ENCODE measurements around the gene DMRTB1.

Gene DMRTB1

GRCh38 chr1:53485478-53486394 is 26.5 kb downstream of the DMRTB1 start:
- peak; percentile 50 for DNase-seq (ENCODE audit: low spot score)

GRCh38 chr1:53486395-53487026 is 27.3 kb downstream of the DMRTB1 start:
- DNase-seq (ENCODE audit: low spot score) = no peak

DNA sequence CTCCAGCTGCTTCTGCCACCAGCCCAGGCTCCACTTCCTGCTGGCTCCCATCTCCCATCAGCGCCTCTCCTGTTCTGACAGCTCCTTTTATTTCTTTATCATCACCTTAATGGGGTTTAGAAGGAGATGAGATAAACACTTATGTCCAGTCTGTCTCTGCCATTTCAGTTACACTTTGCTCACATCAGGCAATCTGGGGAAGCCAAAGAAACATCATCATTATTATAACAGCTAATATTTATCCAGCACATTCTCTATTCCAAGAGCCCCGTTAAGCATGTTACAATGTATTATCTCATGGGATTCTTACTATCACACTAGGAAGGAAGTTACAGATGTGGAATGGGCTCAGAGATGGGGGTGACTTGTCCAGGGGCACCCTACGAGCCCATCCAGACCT is 31.2 kb downstream of the DMRTB1 start:
- DNase-seq (ENCODE audit: low spot score) = no peak

- no peak for DNase-seq (ENCODE audit: low spot score)
These were observed 36.6 kb downstream of the DMRTB1 start for GRCh38 chr1:53495633-53496345.

DNA sequence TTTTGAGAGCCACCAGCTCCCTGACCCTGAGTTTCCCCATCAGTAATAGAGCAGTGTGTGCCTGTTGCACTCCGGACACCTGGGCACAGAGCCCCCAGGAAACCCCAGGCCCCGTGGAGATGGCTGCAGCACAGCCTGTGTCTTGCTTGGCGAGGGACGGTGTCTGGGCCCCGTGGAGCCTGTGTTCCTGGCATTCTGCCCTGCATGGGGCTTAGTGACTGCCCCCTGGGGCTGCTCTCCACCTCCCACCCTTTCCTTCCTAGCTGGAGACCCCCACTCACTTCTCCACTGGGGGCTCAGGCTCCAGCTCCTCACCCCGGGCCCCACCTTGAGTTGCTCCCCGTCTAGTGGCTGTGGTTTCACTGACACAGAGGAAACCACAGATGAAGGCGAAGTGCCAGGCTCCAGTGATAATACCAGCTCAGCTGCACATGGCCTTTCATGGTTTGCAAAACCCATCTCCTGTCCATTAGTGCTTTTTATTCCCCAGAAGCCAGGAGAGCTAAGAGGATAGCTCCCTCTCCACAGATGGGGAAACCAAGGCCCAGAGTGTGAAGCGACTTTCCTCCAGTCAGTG is 39.4 kb downstream of the DMRTB1 start:
- DNase-seq (ENCODE audit: low spot score) = no peak

- DNase-seq (ENCODE audit: low spot score) = no peak
These were observed 40.3 kb downstream of the DMRTB1 start for GRCh38 chr1:53499257-53500203.

- DNase-seq (ENCODE audit: low spot score) = no peak
These were observed 41.2 kb downstream of the DMRTB1 start for GRCh38 chr1:53500204-53501064.

DNA sequence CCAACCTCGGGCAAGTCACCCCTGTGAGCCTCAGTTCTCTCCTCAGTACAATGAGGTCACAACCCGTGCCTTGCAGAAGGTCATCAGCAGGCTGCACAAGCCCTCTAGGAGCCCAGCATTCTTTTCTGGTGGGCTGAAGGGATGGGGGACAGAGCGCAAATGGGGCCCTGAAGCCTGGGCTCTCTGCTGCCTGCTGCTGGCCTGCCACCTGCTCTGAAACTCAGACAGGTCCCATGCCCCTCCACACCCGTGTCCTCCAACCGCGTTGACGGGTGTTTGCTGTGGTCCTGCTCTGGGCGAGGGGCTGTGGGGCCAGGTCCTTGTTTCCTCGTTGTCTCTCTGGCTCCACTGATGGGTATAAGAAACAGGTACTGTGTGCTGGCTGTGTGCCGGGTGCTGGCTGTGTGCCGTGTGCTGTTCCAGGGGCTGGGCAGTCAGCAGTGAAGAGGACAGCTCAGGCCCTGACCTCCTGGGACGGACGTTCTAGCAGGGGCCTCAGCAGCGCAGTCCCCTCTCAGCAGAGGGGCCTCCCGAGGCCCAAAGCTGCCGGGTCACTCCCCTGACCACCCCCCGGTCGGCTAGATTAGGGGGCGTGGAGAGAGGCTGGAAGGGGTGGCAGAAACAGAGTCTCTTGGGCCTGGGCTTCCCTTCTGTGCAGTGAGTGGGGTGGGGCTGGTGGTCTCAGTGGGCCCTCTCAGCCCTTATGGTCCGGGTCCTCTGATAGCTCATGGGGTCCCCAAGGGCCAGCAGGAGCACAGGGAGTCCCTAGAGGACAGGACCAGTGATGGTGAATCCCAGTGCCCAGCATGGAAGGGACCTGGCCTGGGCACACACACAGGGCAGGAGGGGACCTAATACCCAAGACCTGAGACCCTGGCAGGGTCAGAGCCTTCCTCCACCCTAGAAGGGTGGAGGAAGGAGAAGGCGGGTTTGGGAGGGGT is 42.1 kb downstream of the DMRTB1 start:
- DNase-seq (ENCODE audit: low spot score) = no peak

DNA sequence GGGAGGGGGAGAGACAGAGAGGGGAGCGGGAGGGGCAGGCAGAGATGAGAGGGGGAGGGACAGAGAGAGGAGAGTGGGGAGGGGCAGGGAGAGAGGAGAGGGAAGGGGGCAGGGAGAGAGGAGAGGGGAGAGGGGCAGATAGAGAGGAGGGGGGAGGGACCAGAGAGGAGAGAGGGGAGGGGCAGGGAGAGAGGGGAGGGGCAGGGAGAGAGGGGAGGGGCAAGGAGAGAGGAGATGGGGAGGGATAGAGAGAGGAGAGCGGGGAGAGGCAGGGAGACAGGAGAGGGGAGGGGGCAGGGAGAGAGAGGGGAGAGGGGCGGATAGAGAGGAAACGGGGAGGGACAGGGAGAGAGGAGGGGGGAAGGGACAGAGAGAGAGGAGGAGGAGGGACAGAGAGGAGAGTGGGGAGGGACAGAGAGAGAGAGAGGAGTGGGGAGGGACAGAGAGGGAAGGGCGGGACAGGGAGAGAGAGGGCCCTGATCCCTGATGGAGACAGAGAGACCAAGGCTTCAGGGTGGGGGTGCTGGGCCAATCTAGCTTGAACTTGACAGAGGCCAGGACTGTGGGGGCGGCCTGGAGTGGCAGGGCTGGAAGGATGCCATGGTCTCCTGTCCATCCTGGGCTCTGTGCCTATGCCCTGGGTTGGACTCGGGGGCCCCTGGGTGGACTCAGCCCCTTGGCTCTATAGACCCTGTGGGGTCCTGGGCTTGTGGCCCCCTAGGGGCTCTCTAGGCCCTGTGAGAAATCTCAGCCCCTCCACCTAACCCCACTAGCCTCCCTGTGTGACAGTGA is 43.6 kb downstream of the DMRTB1 start:
- no peak for DNase-seq (ENCODE audit: low spot score)

- DNase-seq (ENCODE audit: low spot score) = no peak
These were observed 44.4 kb downstream of the DMRTB1 start for GRCh38 chr1:53503433-53504217.

DNA sequence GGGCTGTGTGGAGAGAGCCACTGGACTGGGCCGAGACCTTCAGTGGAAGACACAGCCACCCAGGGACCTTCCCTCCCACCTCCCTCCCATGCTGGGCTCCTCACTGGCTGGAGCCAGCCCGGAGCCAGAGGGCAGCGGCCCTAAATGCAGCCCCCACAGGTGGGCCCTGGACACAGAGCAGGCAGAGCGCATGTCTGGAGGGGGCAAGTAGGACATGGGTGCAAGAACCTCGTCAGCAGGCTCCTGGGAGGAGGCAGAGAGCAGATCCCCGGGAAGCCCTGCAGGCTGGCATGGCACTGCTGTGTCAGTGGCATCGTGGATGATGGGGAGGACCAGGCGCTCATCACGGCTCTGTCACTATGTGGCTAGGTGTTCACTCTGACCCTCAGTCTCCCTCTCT is 45.7 kb downstream of the DMRTB1 start:
- DNase-seq (ENCODE audit: low spot score) = no peak

DNA sequence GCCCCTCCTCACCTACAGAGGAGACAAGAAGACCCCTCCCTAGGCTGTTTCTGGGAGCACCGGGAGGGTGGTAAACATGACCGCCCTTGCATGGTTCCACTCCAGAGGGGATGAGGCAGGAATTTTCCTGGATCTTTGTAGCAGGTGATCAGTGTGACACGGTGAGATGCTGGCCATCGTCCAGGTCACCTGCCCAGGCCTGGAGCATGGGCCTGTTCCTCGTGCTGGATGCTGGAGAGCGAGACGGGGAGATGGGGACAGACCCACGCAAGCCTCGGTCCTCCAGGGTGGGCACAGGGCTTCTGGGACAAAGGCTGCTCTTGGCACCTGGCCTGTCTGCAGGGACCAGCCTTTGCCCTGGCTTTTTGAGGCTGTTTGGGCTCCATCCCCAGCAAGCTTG is 46.2 kb downstream of the DMRTB1 start:
- no peak for DNase-seq (ENCODE audit: low spot score)

GRCh38 chr1:53505891-53506290 is 46.7 kb downstream of the DMRTB1 start:
- no peak for DNase-seq (ENCODE audit: low spot score)

DNA sequence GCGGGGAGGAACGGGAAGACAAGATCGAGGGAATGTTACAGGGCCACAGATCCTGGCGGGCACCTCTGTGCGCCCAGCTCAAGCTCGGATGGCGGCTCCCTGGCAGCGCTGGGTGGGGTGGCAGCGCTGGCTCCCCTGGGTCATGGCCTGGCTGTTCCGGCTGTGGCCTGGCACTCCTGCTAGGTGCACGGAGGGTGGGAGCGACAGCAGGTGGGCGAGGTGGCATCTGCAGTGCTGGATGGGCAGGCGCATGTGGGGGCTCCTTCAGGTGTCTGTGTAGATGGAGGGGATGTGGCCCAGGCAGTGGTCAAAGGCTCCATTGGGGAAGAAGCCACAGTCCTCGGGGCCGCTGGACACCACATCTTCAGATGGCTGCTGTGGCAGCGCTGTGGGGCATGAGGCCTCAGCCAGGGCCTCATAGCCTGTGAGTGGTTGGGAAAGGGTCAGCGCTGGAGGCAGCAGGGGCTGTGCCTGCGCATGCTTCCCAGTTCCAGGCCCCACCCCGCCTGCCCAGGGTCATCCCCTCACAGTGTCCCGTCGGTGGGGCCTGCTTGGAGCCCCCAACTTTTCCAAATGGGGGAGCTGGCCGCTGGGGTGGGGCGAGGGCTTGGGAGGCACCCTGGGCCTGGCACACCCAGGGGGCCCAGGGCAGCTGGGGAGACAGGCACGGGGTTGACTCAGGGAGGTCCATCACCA is 47.3 kb downstream of the DMRTB1 start:
- no peak for DNase-seq (ENCODE audit: low spot score)

- DNase-seq (ENCODE audit: low spot score) = no peak
These were observed 48.1 kb downstream of the DMRTB1 start for GRCh38 chr1:53507116-53507820.
